ENCODE data around the gene HCFC1R1. TPM values are rescaled to one million over a fixed set of nuclear protein-coding genes. Genes with fewer than 3 reads are reported as not detected.
"Not testable (repeated sequence)": the region's sequence is repeated elsewhere in the genome, so short reads cannot be mapped to it uniquely, and the experiment has no call there.

Gene HCFC1R1
- polyA plus RNA-seq, 1 donor from 2014 or later: 19.0 TPM

- Histone ChIP-seq H4K20me1 (ENCODE audit: insufficient read depth) (no peaks in the 10 kb centered on the region), H3K79me2 (replicated peaks; ENCODE audit: insufficient read depth, low read length) (no peaks in the 10 kb centered on the region), H3K9me3 (ENCODE audit: low read length) (no peaks in the 10 kb centered on the region), H3K9ac (ENCODE audit: low read length) (no peak overlapping the region), H3K9me2 (ENCODE audit: insufficient read depth, low read length) (no peaks in the 10 kb centered on the region), H3K27me3 (ENCODE audit: insufficient read depth, low read depth, low read length) (no peaks in the 10 kb centered on the region), H3K36me3 (ENCODE audit: insufficient read depth, low read length) (no peaks in the 10 kb centered on the region), H2AFZ (ENCODE audit: low read depth, low read length) (no peak overlapping the region), H3K27ac (ENCODE audit: low read length) (no peak overlapping the region), H3K4me3 (ENCODE audit: low read length) (no peak overlapping the region), H3F3A (ENCODE audit: insufficient read depth, low read length, poor library complexity, severe bottlenecking) (no peaks in the 10 kb centered on the region), H3K4me2 (ENCODE audit: low read length) (no peak overlapping the region)
- no peak for TF ChIP-seq RAD21 (conservative IDR thresholded peaks at IDR 0.05)
- no peak for TF ChIP-seq EZH2 (IDR thresholded peaks at IDR 0.05; ENCODE audit: borderline replicate concordance, insufficient read depth, low read length, poor library complexity, severe bottlenecking)
These were observed 46.9 kb upstream of the HCFC1R1 start for GRCh38 chr16:3070608-3071111.

- H3K27me3 ChIP-seq (ENCODE audit: insufficient read depth, low read depth, low read length); H3K9ac ChIP-seq (ENCODE audit: low read length); H3K4me2 ChIP-seq (ENCODE audit: low read length); H3F3A ChIP-seq (ENCODE audit: insufficient read depth, low read length, poor library complexity, severe bottlenecking); H3K9me3 ChIP-seq (ENCODE audit: low read length); H4K20me1 ChIP-seq (ENCODE audit: insufficient read depth); H3K9me2 ChIP-seq (ENCODE audit: insufficient read depth, low read length); H2AFZ ChIP-seq (ENCODE audit: low read depth, low read length); H3K79me2 ChIP-seq (replicated peaks; ENCODE audit: insufficient read depth, low read length); H3K27ac ChIP-seq (ENCODE audit: low read length); H3K4me3 ChIP-seq (ENCODE audit: low read length); H3K36me3 ChIP-seq (ENCODE audit: insufficient read depth, low read length): not testable (repeated sequence)
These were observed 45.4 kb upstream of the HCFC1R1 start for GRCh38 chr16:3069146-3069545.

GRCh38 chr16:3068487-3068886 lies 44.7 kb upstream of the HCFC1R1 start:
- TF ChIP-seq CTCF (IDR thresholded peaks at IDR 0.05; ENCODE audit: poor library complexity, severe bottlenecking): no peak
- TF ChIP-seq REST (IDR thresholded peaks at IDR 0.05; ENCODE audit: borderline replicate concordance): no peak
- Histone ChIP-seq H3F3A (ENCODE audit: insufficient read depth, low read length, poor library complexity, severe bottlenecking) (no peaks in the 10 kb centered on the region), H2AFZ (ENCODE audit: low read depth, low read length) (no peak overlapping the region), H4K20me1 (ENCODE audit: insufficient read depth) (no peaks in the 10 kb centered on the region), H3K4me3 (ENCODE audit: low read length) (no peak overlapping the region), H3K9me3 (ENCODE audit: low read length) (no peaks in the 10 kb centered on the region), H3K9ac (ENCODE audit: low read length) (no peak overlapping the region), H3K4me2 (ENCODE audit: low read length) (no peak overlapping the region), H3K9me2 (ENCODE audit: insufficient read depth, low read length) (no peaks in the 10 kb centered on the region), H3K36me3 (ENCODE audit: insufficient read depth, low read length) (no peaks in the 10 kb centered on the region), H3K27me3 (ENCODE audit: insufficient read depth, low read depth, low read length) (no peaks in the 10 kb centered on the region), H3K79me2 (replicated peaks; ENCODE audit: insufficient read depth, low read length) (no peaks in the 10 kb centered on the region), H3K27ac (ENCODE audit: low read length) (no peak overlapping the region)

- Histone ChIP-seq H3K4me2 (ENCODE audit: low read length) (no peak overlapping the region), H3K9me2 (ENCODE audit: insufficient read depth, low read length) (no peaks in the 10 kb centered on the region), H3K4me3 (ENCODE audit: low read length) (no peak overlapping the region)
- TF ChIP-seq REST (IDR thresholded peaks at IDR 0.05; ENCODE audit: borderline replicate concordance) (no peak), TAF1 (IDR thresholded peaks at IDR 0.05; ENCODE audit: low read depth) (no peak), EP300 (conservative IDR thresholded peaks at IDR 0.05; ENCODE audit: poor library complexity, severe bottlenecking) (no peak), MXI1 (conservative IDR thresholded peaks at IDR 0.05; ENCODE audit: poor library complexity, severe bottlenecking) (no peak), CTCF (IDR thresholded peaks at IDR 0.05; ENCODE audit: poor library complexity, severe bottlenecking) (no peak), POLR2AphosphoS5 (IDR thresholded peaks at IDR 0.05) (no peak)
These were observed 42.7 kb upstream of the HCFC1R1 start for GRCh38 chr16:3066440-3066748.

More at GRCh38 chr16:3066440-3066748, 42.7 kb upstream of the HCFC1R1 start:
- no peak overlapping the region for H3K27ac ChIP-seq (ENCODE audit: low read length)
- H3K79me2 ChIP-seq (replicated peaks; ENCODE audit: insufficient read depth, low read length): no peaks in the 10 kb centered on the region
- no peak overlapping the region for H2AFZ ChIP-seq (ENCODE audit: low read depth, low read length)
- no peaks in the 10 kb centered on the region for H3K27me3 ChIP-seq (ENCODE audit: insufficient read depth, low read depth, low read length)
- no peak overlapping the region for H3K9ac ChIP-seq (ENCODE audit: low read length)
- H3K9me3 ChIP-seq (ENCODE audit: low read length): no peaks in the 10 kb centered on the region
- no peaks in the 10 kb centered on the region for H3K36me3 ChIP-seq (ENCODE audit: insufficient read depth, low read length)
- no peaks in the 10 kb centered on the region for H3F3A ChIP-seq (ENCODE audit: insufficient read depth, low read length, poor library complexity, severe bottlenecking)
- no peaks in the 10 kb centered on the region for H4K20me1 ChIP-seq (ENCODE audit: insufficient read depth)
